Upper lobe of left lung (tissue), 6 donors: ENCODE measurements around the gene KLHDC1. TPM values are rescaled to one million over a fixed set of nuclear protein-coding genes. Genes with fewer than 3 reads are reported as not detected.
A peak's percentile ranks its signal among the peaks of the same experiment; 100 is the strongest.

Source experiments
- ATAC-seq, 2 donors: fragments of 200-7000 bp; cut with Tn5 transposase; one replicate each; pipeline ENCODE4 v1.9.1; 2022; ENCODE audit warnings: mild to moderate bottlenecking in 2 of 2, moderate library complexity in 2 of 2; ENCODE audit not compliant: low FRiP score in 2 of 2
- DNase-seq, 2 donors: peaks; one replicate each; pipeline ENCODE4 v3.0.0-alpha.2; 2019 to 2020
- H3K27ac ChIP-seq, 4 donors: fragments of 200-600 bp; sonication (generic); one replicate each; pipeline ENCODE4 v1.5.1; 2016 to 2019
- H3K27me3 ChIP-seq, 4 donors: fragments of 200-600 bp; sonication (generic); one replicate each; pipeline ENCODE4 v1.5.1; 2017 to 2019
- H3K36me3 ChIP-seq, 4 donors: fragments of 200-600 bp; sonication (generic); one replicate each; pipeline ENCODE4 v1.5.1; 2016 to 2019
- H3K4me1 ChIP-seq, 4 donors: fragments of 200-600 bp; sonication (generic); one replicate each; pipeline ENCODE4 v1.5.1; 2018 to 2019
- H3K4me3 ChIP-seq, 4 donors: fragments of 200-600 bp; sonication (generic); one replicate each; pipeline ENCODE4 v1.5.1; 2017 to 2019; ENCODE audit warnings: mild to moderate bottlenecking in 2 of 4, moderate library complexity in 1 of 4
- H3K9me3 ChIP-seq, 4 donors: fragments of 200-600 bp; sonication (generic); one replicate each; pipeline ENCODE4 v1.5.1; 2018 to 2019
- EP300 ChIP-seq, 4 donors: sonication (generic); formaldehyde crosslinking; IDR thresholded peaks; one replicate each; pipeline ENCODE4 v1.5.1; 2017; ENCODE audit warnings: antibody characterized with exemption in 4 of 4, control low read depth in 2 of 4
- POLR2A ChIP-seq, 4 donors: fragments of 450-650 bp; IDR thresholded peaks; one replicate each; pipeline ENCODE4 v1.5.1; 2016 to 2017; ENCODE audit warnings: antibody characterized with exemption in 4 of 4, mild to moderate bottlenecking in 2 of 4
- POLR2AphosphoS5 ChIP-seq, 2 donors: sonication (generic); formaldehyde crosslinking; IDR thresholded peaks; one replicate each; pipeline ENCODE4 v1.5.1; 2017; ENCODE audit warnings: antibody characterized with exemption in 2 of 2
- WGBS, 2 donors: methylation state at CpG; one replicate each; pipeline ENCODE4 v1.1.5; 2017 to 2018; 5-methylcytosine and 5-hydroxymethylcytosine counted together
- total RNA-seq, 6 donors: library from RNA; depleted of rRNA in 4 of 6; stranded (reverse); fragments of >200 nt in 4 of 6; gene quantifications; one replicate each; pipeline versions ENCODE4 v1.1.0 to v1.2.1, GENCODE V29; 2016 to 2021
- TF ChIP-seq, protein P1 (sequence below), 6 experiments: fragments of 450-650 bp in 4 of 6; fragments of 200-600 bp in 2 of 6; sonication (generic) in 2 of 6; IDR thresholded peaks; one replicate each; pipeline ENCODE4 v1.5.1; 2016 to 2019; ENCODE audit warnings: antibody characterized with exemption in 6 of 6
- donor health status: DM: no; HTN: no; CAD: no; lungs with moderate emphysema.
- donor health status: DM: no; HTN: yes; CAD: no; lungs with severe emphysema.

The KLHDC1 gene
- total RNA-seq, 6 donors from 2014 or later: 4.6 to 11.1 (median 5.3) TPM

GRCh38 chr14:49767571-49768300, 74.8 kb downstream of the KLHDC1 start, which contains the start of gene KLHDC2:
Gene KLHDC2 (plus strand): TSS chr14:49768153. CDS start chr14:49768469, 316 bp downstream.
- ATAC-seq (peak; percentile 90 to 97), DNase-seq (peak; percentile 92 to 98)
- Histone ChIP-seq H3K9me3 (no peaks in the 10 kb centered on the region), H3K36me3 (peaks cover 0 to 13% (median 4%) of the 10 kb centered on the region in 4 donors), H3K4me1 (peaks cover 24 to 35% (median 29%) of the 10 kb centered on the region in 4 donors), H3K27me3 (no peaks in the 10 kb centered on the region), H3K27ac (peak within 1 kb of the TSS; percentile 93 to 98 (median 97)), H3K4me3 (peak within 1 kb of the TSS; percentile 63 to 99 (median 90))
- WGBS, 2 donors: 1% methylated on average over 27 to 58 of the region's 86 CpGs
- peak; percentile 32 to 99 (median 96) for TF ChIP-seq POLR2A (IDR thresholded peaks at IDR 0.05)
- TF ChIP-seq EP300 (IDR thresholded peaks at IDR 0.05): peak in 1 of 4 donors; percentile 37
- TF ChIP-seq POLR2AphosphoS5 (IDR thresholded peaks at IDR 0.05): peak; percentile 57 to 87
- TF ChIP-seq, protein P1, sequence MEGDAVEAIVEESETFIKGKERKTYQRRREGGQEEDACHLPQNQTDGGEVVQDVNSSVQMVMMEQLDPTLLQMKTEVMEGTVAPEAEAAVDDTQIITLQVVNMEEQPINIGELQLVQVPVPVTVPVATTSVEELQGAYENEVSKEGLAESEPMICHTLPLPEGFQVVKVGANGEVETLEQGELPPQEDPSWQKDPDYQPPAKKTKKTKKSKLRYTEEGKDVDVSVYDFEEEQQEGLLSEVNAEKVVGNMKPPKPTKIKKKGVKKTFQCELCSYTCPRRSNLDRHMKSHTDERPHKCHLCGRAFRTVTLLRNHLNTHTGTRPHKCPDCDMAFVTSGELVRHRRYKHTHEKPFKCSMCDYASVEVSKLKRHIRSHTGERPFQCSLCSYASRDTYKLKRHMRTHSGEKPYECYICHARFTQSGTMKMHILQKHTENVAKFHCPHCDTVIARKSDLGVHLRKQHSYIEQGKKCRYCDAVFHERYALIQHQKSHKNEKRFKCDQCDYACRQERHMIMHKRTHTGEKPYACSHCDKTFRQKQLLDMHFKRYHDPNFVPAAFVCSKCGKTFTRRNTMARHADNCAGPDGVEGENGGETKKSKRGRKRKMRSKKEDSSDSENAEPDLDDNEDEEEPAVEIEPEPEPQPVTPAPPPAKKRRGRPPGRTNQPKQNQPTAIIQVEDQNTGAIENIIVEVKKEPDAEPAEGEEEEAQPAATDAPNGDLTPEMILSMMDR (IDR thresholded peaks at IDR 0.05): peak in 5 of 6 experiments; percentile 20 to 80 (median 48)

DNA sequence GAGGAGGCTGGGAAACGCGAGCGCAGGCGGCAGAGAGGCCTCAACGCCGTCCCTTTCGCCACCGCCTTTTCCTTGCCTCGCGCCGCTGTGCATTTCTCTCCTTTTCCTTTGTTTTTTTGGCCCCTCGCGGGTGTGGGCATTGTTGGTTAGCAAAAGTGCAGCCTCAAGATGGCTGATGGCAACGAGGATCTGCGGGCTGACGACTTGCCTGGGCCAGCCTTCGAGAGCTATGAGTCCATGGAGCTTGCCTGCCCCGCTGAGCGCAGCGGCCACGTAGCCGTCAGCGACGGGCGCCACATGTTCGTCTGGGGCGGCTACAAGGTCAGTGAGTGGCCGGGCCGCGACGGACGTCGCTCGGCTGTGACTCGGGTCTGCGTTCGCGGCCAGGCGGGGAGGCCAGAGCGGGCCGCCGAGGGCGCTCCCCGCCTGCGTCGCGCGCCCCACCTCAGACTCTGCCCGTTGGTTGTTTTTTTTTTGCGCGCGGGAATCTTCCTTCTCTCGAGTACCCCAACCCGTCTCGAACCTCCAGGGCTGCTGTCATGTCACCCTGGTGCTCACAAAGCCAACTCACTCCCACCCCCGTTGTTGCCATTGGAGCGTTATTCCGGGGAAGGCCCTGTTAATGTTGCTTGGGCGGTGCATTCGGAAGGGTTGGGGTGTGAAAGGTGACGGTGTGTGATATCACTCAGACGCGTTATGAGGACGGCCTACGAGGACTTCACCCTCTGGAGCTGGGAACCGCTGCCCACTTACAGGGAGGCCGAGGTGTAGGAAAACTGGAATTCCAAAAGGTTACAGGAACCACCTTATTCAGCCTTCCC, 75.6 kb downstream of the KLHDC1 start:
- Histone ChIP-seq H3K27ac (peak overlapping the region; percentile 93 to 98 (median 97)), H3K9me3 (no peaks in the 10 kb centered on the region), H3K27me3 (no peaks in the 10 kb centered on the region), H3K36me3 (peaks cover 0 to 16% (median 4%) of the 10 kb centered on the region in 4 donors), H3K4me1 (peaks cover 24 to 35% (median 29%) of the 10 kb centered on the region in 4 donors), H3K4me3 (peak overlapping the region; percentile 63 to 99 (median 90))
- DNase-seq: peak; percentile 83 to 91
- peak; percentile 55 to 56 for ATAC-seq
- 0% methylated on average over 37 of the region's 67 CpGs for WGBS, 2 donors
- TF ChIP-seq POLR2AphosphoS5 (IDR thresholded peaks at IDR 0.05) (peak; percentile 10 to 78), POLR2A (IDR thresholded peaks at IDR 0.05) (peak in 1 of 4 donors; percentile 8)
- TF ChIP-seq, protein P1 (IDR thresholded peaks at IDR 0.05): no peak

DNA sequence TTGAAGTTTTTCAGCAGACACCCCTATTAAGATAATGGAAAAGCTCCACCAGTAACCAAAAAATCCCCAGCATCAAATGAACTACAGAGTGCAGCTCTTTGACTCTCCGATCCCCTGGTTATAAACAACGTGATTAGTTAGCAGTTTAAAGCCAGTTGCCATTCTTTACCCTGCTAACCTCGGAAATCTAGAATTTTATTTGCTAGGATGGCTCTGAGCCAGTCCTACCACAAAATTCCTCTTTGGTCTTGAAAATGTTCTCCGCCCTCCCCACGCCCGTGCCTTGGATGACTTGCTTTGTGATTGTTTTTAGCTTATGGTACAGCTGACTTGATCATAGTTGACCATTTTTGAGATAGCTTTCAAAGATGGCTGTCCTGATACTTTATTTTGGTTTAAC, 76.3 kb downstream of the KLHDC1 start:
- Histone ChIP-seq H3K4me1 (peaks cover 24 to 35% (median 29%) of the 10 kb centered on the region in 4 donors), H3K36me3 (peaks cover 3 to 21% (median 4%) of the 10 kb centered on the region in 4 donors), H3K27me3 (no peaks in the 10 kb centered on the region), H3K27ac (peak overlapping the region; percentile 93 to 98 (median 97)), H3K9me3 (no peaks in the 10 kb centered on the region), H3K4me3 (peak overlapping the region; percentile 63 to 99 (median 90))
- no peak for DNase-seq
- WGBS, 2 donors: 11 to 27% methylated on average over 6 of the region's 6 CpGs
- peak in 1 of 2 donors; percentile 24 for ATAC-seq
- TF ChIP-seq EP300 (IDR thresholded peaks at IDR 0.05): no peak
- TF ChIP-seq POLR2AphosphoS5 (IDR thresholded peaks at IDR 0.05): no peak
- TF ChIP-seq, protein P1 (IDR thresholded peaks at IDR 0.05): no peak
- no peak for TF ChIP-seq POLR2A (IDR thresholded peaks at IDR 0.05)

GRCh38 chr14:49769581-49770211, 76.8 kb downstream of the KLHDC1 start:
- H3K4me3 ChIP-seq: peak overlapping the region in 3 of 4 donors; percentile 87 to 99 (median 92)
- no peaks in the 10 kb centered on the region for H3K27me3 ChIP-seq
- peaks cover 4 to 26% (median 6%) of the 10 kb centered on the region in 4 donors for H3K36me3 ChIP-seq
- TF ChIP-seq POLR2AphosphoS5 (IDR thresholded peaks at IDR 0.05) (no peak), EP300 (IDR thresholded peaks at IDR 0.05) (no peak), POLR2A (IDR thresholded peaks at IDR 0.05) (no peak)
- TF ChIP-seq, protein P1 (IDR thresholded peaks at IDR 0.05): no peak
- DNase-seq (peak; percentile 20 to 38), ATAC-seq (no peak)
- 65 to 74% methylated on average over 15 of the region's 15 CpGs for WGBS, 2 donors
- no peaks in the 10 kb centered on the region for H3K9me3 ChIP-seq
- H3K4me1 ChIP-seq: peaks cover 24 to 35% (median 29%) of the 10 kb centered on the region in 4 donors
- H3K27ac ChIP-seq: peak overlapping the region; percentile 93 to 98 (median 97)
